SK-N-SH (cell line): Measurements from ENCODE around the gene P2RX1. TPM values are rescaled to one million over a fixed set of nuclear protein-coding genes. Genes with fewer than 3 reads are reported as not detected.

Experiments used
- CTCF ChIA-PET: fragments of 300-600, 350-600 bp; formaldehyde crosslinking; extraction: SDS; loops from one replicate; lab custom pipeline; 2021; lab: Yijun Ruan, JAX
- POLR2A ChIA-PET: fragments of 350-600 bp; sonication (Branson Sonifier 250); formaldehyde crosslinking; extraction: SDS; loops from one replicate; lab custom pipeline; 2020; ENCODE audit warnings: antibody characterized with exemption, inconsistent platforms; lab: Yijun Ruan, JAX
- DNase-seq: peaks from one replicate; pipeline ENCODE4 v3.0.0; 2012
- H2AFZ ChIP-seq: fragments of 200-600 bp; sonication (generic); 2 replicates; pipeline ENCODE4 v1.8.1; 2016; ENCODE audit warnings: antibody characterized with exemption, mild to moderate bottlenecking, low read depth
- H3F3A ChIP-seq: fragments of 200-600 bp; sonication (generic); replicated peaks from 2 replicates; pipeline ENCODE3; 2016; ENCODE audit warnings: antibody characterized with exemption, mild to moderate bottlenecking; ENCODE audit not compliant: insufficient read depth
- H3K27ac ChIP-seq, 2 experiments: fragments of 200-500 bp in 1 of 2; fragments of 200-600 bp in 1 of 2; sonication (Bioruptor generic) in 1 of 2; sonication (generic), shearing (Covaris generic) in 1 of 2; 2 replicates each; pipeline versions ENCODE4 v1.5.1 to v1.6.1; 2014 to 2016; ENCODE audit warnings: low read depth in 2 of 2, inconsistent platforms in 1 of 2, low read length in 1 of 2, mild to moderate bottlenecking in 1 of 2, mixed read lengths in 1 of 2
- H3K27me3 ChIP-seq: fragments of 200-600 bp; sonication (generic), shearing (Covaris generic); 2 replicates; pipeline ENCODE4 v1.6.1; 2016; ENCODE audit warnings: mixed run types; ENCODE audit not compliant: insufficient read depth
- H3K36me3 ChIP-seq, 2 experiments: fragments of 200-500 bp in 1 of 2; fragments of 200-600 bp in 1 of 2; sonication (Bioruptor generic) in 1 of 2; sonication (generic) in 1 of 2; replicated peaks in 1 of 2; 2 replicates each; pipeline versions ENCODE3 to v1.5.1; 2014 to 2016; ENCODE audit warnings: low read length in 1 of 2, mild to moderate bottlenecking in 1 of 2; ENCODE audit not compliant: insufficient read depth in 2 of 2, control insufficient read depth in 1 of 2
- H3K4me1 ChIP-seq, 2 experiments: fragments of 200-500 bp in 1 of 2; fragments of 200-600 bp in 1 of 2; sonication (Bioruptor generic) in 1 of 2; sonication (generic), shearing (Covaris generic) in 1 of 2; 2 replicates each; pipeline versions ENCODE4 v1.5.1 to v1.6.1; 2014 to 2016; ENCODE audit warnings: low read depth in 1 of 2, low read length in 1 of 2, mixed run types in 1 of 2; ENCODE audit not compliant: insufficient read depth in 2 of 2, control insufficient read depth in 1 of 2
- H3K4me2 ChIP-seq: fragments of 200-600 bp; sonication (generic), shearing (Covaris generic); 2 replicates; pipeline ENCODE4 v1.6.1; 2017; ENCODE audit warnings: mixed run types
- H3K4me3 ChIP-seq, 2 experiments: fragments of 200-500 bp in 1 of 2; fragments of 200-600 bp in 1 of 2; sonication (Bioruptor generic) in 1 of 2; sonication (generic), shearing (Covaris generic) in 1 of 2; 2 replicates each; pipeline versions ENCODE4 v1.5.1 to v1.8.1; 2014 to 2016; ENCODE audit warnings: low read depth in 2 of 2, inconsistent platforms in 1 of 2, low read length in 1 of 2, mild to moderate bottlenecking in 1 of 2, mixed read lengths in 1 of 2, moderate library complexity in 1 of 2
- H3K79me2 ChIP-seq: fragments of 200-600 bp; sonication (generic); 2 replicates; pipeline ENCODE4 v1.8.1; 2017; ENCODE audit warnings: mild to moderate bottlenecking; ENCODE audit not compliant: insufficient read depth
- H3K9ac ChIP-seq: fragments of 200-600 bp; sonication (generic); 2 replicates; pipeline ENCODE4 v1.6.1; 2017; ENCODE audit warnings: mixed run types
- H3K9me2 ChIP-seq: fragments of 200-600 bp; sonication (generic); 2 replicates; pipeline ENCODE4 v1.6.1; 2017; ENCODE audit warnings: mixed run types
- H3K9me3 ChIP-seq: fragments of 200-600 bp; sonication (generic); 2 replicates; pipeline ENCODE4 v1.6.1; 2017; ENCODE audit warnings: mixed run types, mild to moderate bottlenecking, moderate library complexity
- H4K20me1 ChIP-seq: fragments of 200-600 bp; sonication (generic); 2 replicates; pipeline ENCODE4 v1.6.1; 2017; ENCODE audit warnings: mild to moderate bottlenecking, mixed run types; ENCODE audit not compliant: insufficient read depth
- CHD2 ChIP-seq: fragments of 150-350 bp; IDR thresholded peaks from 2 replicates; pipeline ENCODE4 v1.6.1; 2018; ENCODE audit warnings: low read length; ENCODE audit not compliant: partially characterized antibody
- EP300 ChIP-seq, 2 experiments: IDR thresholded peaks; 2 replicates each; pipeline versions ENCODE4 v1.4.0 to v1.6.1; 2012; ENCODE audit warnings: borderline replicate concordance in 1 of 2, low read depth in 1 of 2, low read length in 1 of 2
- EZH2phosphoT487 ChIP-seq: fragments of 200-600 bp; sonication (generic); IDR thresholded peaks from 2 replicates; pipeline ENCODE4 v1.6.1; 2017; ENCODE audit warnings: low read depth, mixed run types, mild to moderate bottlenecking, antibody characterized with exemption, moderate library complexity, borderline replicate concordance
- FOSL2 ChIP-seq: IDR thresholded peaks from 2 replicates; pipeline ENCODE4 v1.4.0; 2012; ENCODE audit warnings: low read depth, mild to moderate bottlenecking, moderate library complexity, borderline replicate concordance
- GATA2 ChIP-seq: sonication (generic); formaldehyde crosslinking; IDR thresholded peaks from 2 replicates; pipeline ENCODE4 v1.5.0; 2020; ENCODE audit warnings: mild to moderate bottlenecking, missing genetic modification reagents
- MAX ChIP-seq: IDR thresholded peaks from 2 replicates; pipeline ENCODE4 v1.4.0; 2012; ENCODE audit warnings: low read depth
- NFIC ChIP-seq: IDR thresholded peaks from 2 replicates; pipeline ENCODE4 v1.4.0; 2012; ENCODE audit warnings: borderline replicate concordance
- PBX3 ChIP-seq: IDR thresholded peaks from 2 replicates; pipeline ENCODE4; 2012
- POLR2AphosphoS5 ChIP-seq: IDR thresholded peaks from 2 replicates; pipeline ENCODE4 v1.6.1; 2012; ENCODE audit warnings: low read depth, low read length
- RFX5 ChIP-seq: IDR thresholded peaks from 2 replicates; pipeline ENCODE4 v1.6.1; 2012; ENCODE audit warnings: mild to moderate bottlenecking, improper control_type of control experiment, low read length
- SMC3 ChIP-seq: IDR thresholded peaks from 2 replicates; pipeline ENCODE4 v1.6.1; 2012; ENCODE audit warnings: low read depth, low read length, improper control_type of control experiment
- TAF1 ChIP-seq: IDR thresholded peaks from 2 replicates; pipeline ENCODE4 v1.6.1; 2012; ENCODE audit warnings: low read depth, mild to moderate bottlenecking, low read length, moderate library complexity, borderline replicate concordance
- TCF12 ChIP-seq: IDR thresholded peaks from 2 replicates; pipeline ENCODE4 v1.4.0; 2012
- TEAD4 ChIP-seq: IDR thresholded peaks from 2 replicates; pipeline ENCODE4 v1.4.0; 2012; ENCODE audit warnings: mild to moderate bottlenecking, borderline replicate concordance; ENCODE audit not compliant: insufficient read depth
- USF1 ChIP-seq: IDR thresholded peaks from 2 replicates; pipeline ENCODE4 v1.4.0; 2012; ENCODE audit warnings: low read depth, borderline replicate concordance
- WGBS: methylation state at CpG from one replicate; pipeline ENCODE4 v1.1.6; 2017; ENCODE audit warnings: low lambda C conversion rate; 5-methylcytosine and 5-hydroxymethylcytosine counted together
- polyA plus RNA-seq, 3 experiments: library from polyadenylated mRNA; depleted of rRNA; stranded (reverse); fragments of >200 nt; gene quantifications; 2 replicates each; pipeline ENCODE4 v1.2.3, GENCODE V29; 2012

P2RX1 gene
- polyA plus RNA-seq, 1 of the 3 experiments (the other 2 are of a cell fraction) = not detected

DNA sequence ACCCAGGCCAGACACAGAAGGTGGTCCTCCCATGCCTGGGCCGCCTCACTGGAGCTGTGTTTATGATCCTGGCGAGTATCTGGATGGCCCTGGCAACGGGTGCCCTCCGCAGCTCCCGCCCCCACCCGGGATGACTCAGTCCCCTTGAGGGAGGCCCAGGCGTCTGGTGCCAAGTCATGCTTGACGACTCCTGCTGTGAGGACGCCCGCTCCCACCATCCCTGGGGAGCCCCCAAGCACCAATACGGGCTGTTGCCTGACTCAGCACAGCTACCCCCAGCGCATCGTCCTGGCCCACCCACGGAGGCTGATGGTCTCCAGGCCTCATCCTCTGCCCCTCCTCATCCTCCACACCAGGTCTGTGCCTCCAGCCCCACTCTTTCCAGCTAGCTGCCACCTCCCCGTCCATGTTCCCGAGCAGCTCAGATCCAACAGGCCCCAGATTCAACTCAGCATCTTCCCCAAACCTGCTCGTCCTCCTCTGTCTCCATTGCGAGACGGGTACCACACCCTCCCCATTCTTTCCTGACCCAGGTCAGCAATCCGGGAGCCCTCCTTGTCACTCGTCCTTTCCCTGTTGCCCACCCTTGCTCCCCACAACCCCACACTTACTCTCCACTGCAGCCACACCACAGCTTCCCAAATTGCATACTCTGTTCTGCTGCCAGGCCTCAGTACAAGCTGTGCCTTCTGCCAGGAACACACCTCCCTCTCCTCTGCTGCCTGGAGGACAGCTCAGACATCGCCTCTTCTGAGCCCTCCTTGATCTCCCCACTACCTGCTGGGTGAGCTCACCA, 26.0 kb downstream of the P2RX1 start:
- 0 out of 2 replicates have a peak, but pooled peaks cover 4% of the 10 kb centered on the region for H4K20me1 ChIP-seq
- H3K9ac ChIP-seq = peak overlapping the region; percentile 80
- H3K4me3 ChIP-seq = no peak overlapping the region; a peak in 1 of 4 replicates
- ChIA-PET CTCF (interaction anchor here (1.5 to 2.7 kb wide), 5 partner anchors 11 to 153 kb away, joined by 5 to 14 read pairs (median 9); partner anchors contain the start of gene NCBP3), POLR2A (interaction anchor here (2.4 kb wide), 1 partner anchor 11 kb away, joined by 9 read pairs; no protein-coding TSS in a partner anchor)
- no peaks in the 10 kb centered on the region for H3K9me3 ChIP-seq
- 45% methylated on average over 14 of the region's 22 CpGs for WGBS
- peaks cover 19% of the 10 kb centered on the region for H3F3A ChIP-seq
- peak overlapping the region; percentile 96 for H3K4me2 ChIP-seq
- H3K27ac ChIP-seq = peak overlapping the region; percentile 60 to 93; a peak in 3 of 4 replicates
- no peaks in the 10 kb centered on the region for H3K9me2 ChIP-seq
- DNase-seq = peak; percentile 83
- H3K27me3 ChIP-seq = no peaks in the 10 kb centered on the region
- H3K36me3 ChIP-seq = no peaks in the 10 kb centered on the region
- peaks cover 18% of the 10 kb centered on the region; the same call in 1 of the 2 replicates for H3K79me2 ChIP-seq
- H2AFZ ChIP-seq = 0 out of 2 replicates have a peak overlapping the region, but pooled peaks have one; percentile 17
- peaks cover 9 to 39% of the 10 kb centered on the region in 2 experiments; a peak in 3 of 4 replicates for H3K4me1 ChIP-seq
- peak; percentile 96 for TF ChIP-seq FOSL2
- TF ChIP-seq RFX5 = no peak
- TF ChIP-seq MAX = peak; percentile 82
- no peak for TF ChIP-seq GATA2 (CRISPR knock-in tag)
- TF ChIP-seq TEAD4 = no peak
- no peak for TF ChIP-seq POLR2AphosphoS5
- no peak; the same call in 1 of the 2 replicates for TF ChIP-seq TAF1
- peak; percentile 94 for TF ChIP-seq NFIC
- peak; percentile 20 for TF ChIP-seq CHD2
- peak; percentile 44; the same call in 1 of the 2 replicates for TF ChIP-seq PBX3
- peak; percentile 76 for TF ChIP-seq TCF12
- TF ChIP-seq EP300 (IDR thresholded peaks at IDR 0.05; ENCODE audit: borderline replicate concordance in 1 of 2, low read depth in 1 of 2, low read length in 1 of 2) = peak in 1 of 2 experiments; percentile 57; a peak in 1 of 4 replicates
- TF ChIP-seq EZH2phosphoT487 = no peak
- TF ChIP-seq SMC3 = no peak
- TF ChIP-seq USF1 = no peak
